SHP77 (cell line): ENCODE results near the gene MAOB.
"Not testable (repeated sequence)": the region's sequence is repeated elsewhere in the genome, so short reads cannot be mapped to it uniquely, and the experiment has no call there.

Experiments
- DNase-seq, 2 experiments: peaks; one replicate each; lab custom pipeline; 2025; lab: John Stamatoyannopoulos, UW

Gene MAOB

DNA sequence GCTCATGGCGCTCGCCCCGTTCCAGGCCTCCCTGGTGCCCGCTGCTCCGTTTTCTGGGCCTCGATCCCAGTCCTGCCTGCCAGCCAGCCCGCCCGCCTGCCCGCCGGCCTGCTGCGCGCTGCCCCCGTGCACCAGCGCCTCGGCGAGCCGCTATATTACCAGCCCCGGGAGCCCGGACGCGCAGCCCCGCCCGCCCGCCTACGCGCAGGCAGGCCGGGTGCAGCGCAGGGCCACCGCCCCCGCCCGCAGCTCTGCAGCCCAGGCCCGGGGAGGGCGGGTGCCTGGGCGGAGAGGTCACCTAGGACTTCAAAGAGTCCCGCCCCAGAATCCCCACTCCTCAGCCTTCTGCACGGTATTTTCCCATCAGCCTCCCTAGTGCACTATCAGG is at the start of gene MAOB:
Gene MAOB, minus strand, starts transcription at position 157 of the 388 bp plus-strand sequence. Its CDS starts 151 bp downstream, at position 6.
- no peak for DNase-seq

DNA sequence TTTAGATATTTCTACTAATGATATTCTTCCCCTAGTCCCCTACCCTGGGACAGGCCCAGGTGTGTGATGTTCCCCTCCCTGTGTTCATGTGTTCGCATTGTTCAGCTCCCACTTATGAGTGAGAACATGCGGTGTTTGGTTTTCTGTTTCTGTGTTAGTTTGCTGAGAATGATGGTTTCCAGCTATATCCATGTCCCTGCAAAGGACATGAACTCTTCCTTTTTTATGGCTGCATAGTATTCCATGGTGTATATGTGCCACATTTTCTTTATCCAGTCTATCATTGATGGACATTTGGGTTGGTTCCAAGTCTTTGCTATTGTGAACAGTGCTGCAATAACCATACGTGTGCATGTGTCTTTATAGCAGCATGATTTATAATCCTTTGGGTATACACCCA is 39.8 kb upstream of the MAOB start:
- DNase-seq: not testable (repeated sequence)

DNA sequence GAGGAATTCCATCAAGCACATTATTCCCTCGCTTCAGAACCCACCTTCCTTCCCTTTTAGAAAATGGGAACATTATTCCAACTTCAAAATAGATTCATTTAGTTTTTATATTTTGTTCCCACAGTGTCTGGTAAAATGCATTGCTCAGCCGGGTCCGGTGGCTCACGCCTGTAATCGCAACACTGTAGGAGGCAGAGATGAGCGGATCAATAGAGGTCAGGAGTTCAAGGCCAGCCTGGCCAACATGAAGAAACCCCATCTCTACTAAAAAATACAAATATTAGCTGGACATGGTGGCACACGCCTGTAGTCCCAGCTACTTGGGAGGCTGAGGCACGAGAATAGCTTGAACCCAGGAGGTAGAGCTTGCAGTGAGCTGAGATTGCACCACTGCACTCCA is 28.5 kb upstream of the MAOB start:
- not testable (repeated sequence) for DNase-seq

DNA sequence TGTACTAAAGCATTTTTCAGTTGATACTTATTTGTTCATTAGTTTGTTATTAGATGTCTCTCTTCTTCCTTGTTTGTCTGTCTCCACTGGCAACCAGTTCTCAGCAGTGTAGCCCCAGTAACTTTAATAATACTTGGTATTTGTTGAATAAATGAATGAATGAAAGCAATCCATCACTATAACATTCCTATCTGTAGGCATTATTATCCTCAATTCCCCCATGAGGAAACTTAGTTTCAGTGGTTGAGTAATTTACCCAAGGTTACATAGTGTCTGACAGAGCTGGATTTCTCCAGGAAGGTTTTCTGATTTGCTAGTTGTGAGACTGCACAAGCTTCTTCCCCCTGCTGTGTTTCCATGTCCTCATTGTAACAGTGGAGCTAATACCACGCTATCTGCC is 27.8 kb upstream of the MAOB start:
- DNase-seq: no peak

DNA sequence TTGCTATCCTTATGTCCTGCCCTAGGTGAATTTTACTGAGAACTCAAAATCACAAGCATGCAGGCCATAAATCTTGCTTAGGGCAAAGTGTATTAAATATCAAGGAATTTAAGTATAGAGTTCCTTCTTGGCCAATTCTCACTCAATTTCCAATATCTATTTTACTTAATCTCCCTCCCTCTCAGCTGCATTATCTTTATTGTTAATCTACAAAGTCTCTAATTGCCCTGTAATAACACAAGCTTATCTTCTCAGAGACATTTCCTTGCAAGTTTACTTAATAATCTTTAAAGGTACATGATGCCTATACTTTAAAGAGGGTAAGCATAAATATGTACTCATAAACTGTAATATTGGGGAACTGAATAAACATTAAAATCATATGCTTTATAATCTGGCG is 26.9 kb upstream of the MAOB start:
- no peak for DNase-seq

DNA sequence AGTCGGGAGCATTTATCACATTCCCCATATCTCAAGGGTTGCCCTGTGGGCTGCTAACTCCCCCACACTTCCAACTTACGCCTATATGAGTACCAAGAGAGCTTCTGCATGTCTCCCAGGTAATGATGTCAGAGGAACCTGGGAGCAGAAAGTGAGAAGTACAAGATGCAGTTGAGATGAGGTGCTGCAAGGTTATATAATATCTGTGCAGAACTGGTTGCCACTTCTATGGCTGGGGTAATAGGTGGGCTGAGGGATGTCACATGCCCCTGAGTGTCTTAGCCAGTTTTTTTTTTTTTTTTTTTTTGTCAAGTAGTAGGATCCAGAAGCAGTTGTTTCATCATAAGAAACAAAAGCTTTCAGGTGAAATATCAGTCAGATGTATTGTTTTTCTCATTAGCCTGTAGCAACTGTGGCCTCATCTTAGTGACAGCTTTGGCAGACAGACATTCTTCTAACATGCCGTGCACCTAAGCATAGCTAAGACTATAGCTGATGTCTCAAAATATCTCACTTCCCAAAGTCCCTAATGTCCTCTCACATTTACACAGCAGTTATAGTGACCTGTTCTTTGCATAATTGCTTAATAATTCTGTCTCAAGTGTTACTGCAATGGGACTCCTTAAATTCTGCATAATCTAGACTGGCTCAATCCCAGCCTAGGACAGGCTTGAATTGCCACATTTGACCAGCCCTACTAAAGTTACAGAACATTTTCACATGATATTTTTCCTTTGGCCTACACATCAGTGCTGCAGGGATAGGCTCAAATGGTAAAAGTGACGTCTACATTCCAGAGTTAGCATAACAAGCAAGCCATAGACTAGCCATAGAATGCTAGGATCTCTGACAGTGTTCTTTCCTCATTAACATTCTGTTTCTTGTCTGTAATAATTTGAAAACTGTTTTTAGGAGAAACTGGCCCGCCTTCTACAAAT is 17.9 kb upstream of the MAOB start:
- no peak for DNase-seq

DNA sequence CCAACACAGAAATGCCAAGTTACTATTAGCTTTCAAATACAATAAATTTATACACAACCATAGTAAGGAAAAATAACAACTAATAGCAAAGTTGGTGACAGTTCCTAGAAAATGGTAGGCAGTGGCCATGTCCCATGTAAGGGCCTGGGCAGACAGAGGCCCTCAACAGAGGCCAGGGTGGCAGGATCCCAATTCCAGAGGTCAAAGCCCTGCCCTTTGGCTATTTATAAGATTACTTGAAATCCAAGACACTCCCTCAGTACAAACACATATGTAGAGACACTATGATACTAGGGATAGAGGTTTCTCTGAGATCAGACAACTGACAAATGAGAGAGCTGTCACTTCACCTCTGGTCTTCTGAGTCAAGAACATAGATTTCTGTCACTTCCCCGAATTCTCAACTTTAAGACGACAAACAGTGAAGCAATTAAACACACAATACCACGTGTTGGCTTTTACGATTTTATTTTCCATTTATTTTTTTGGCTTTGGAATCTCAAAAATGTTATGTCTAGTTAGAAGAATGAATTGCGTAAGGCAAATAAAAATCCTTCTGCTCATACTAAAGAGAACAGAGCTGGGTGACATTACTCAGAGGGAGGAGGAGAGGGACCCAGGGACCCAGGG is 16.3 kb upstream of the MAOB start:
- DNase-seq: no peak

DNA sequence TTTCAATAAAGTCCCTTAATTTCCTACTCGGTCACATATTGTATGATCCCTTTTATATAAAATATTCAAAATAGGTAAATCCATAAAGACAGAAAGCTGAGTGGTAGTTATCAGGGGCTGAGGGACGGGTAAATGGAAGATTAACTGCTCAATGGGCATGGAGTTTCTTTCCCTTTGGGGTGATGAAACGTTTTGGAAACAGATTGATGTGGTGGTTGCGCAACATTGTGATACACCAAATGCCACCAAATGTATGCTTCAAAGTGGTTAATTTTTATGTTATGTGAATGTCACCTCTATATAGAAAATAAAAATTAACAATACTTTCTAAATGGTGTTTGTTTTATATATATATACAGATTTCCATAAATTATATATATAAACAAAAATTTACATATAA is 15.0 kb upstream of the MAOB start:
- DNase-seq: no peak

DNA sequence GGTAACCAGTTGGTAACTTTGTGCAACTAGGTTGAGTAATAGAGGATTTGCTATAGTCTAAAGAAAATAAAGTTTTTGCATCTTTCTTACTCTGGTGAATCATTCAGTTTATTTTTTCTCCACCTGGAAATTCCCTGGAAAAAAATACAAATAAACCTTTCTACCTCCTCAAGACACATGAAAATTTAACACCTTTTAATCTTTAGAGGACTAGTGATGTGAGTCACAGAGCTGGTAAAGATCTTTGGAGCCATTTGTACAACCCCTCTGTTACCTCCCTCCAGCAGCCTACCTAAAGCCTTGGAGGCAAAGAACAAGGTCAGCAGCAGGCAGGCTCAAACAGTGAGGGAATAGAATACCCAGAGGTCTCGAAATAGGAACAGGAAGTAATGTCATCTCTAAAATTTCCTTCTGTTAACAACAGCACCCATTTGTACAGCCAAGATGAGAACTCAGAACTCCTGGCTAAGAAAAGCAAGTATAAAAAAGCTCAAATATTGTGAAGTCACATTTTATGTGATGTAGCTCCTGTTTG is 10.2 kb upstream of the MAOB start:
- no peak for DNase-seq

DNA sequence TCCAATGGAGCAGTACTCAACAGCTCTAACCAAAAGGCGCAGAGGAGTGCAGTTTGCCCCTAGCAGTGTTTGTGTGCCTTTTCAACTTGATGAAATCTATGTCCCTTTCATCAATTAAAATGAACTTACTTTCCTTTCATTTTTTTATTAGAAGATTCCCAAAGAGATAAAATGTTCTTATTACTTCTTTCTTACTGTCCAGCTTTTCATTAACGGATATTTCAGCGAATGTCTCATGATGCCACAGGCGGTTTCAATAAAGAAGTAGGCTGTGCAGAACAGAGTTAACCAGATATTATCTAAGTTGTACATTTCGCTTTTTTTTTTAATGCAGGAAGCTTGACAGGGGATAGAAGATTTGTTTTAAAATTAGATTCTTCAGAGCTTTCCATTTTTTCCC is 3.4 kb upstream of the MAOB start:
- DNase-seq: no peak

DNA sequence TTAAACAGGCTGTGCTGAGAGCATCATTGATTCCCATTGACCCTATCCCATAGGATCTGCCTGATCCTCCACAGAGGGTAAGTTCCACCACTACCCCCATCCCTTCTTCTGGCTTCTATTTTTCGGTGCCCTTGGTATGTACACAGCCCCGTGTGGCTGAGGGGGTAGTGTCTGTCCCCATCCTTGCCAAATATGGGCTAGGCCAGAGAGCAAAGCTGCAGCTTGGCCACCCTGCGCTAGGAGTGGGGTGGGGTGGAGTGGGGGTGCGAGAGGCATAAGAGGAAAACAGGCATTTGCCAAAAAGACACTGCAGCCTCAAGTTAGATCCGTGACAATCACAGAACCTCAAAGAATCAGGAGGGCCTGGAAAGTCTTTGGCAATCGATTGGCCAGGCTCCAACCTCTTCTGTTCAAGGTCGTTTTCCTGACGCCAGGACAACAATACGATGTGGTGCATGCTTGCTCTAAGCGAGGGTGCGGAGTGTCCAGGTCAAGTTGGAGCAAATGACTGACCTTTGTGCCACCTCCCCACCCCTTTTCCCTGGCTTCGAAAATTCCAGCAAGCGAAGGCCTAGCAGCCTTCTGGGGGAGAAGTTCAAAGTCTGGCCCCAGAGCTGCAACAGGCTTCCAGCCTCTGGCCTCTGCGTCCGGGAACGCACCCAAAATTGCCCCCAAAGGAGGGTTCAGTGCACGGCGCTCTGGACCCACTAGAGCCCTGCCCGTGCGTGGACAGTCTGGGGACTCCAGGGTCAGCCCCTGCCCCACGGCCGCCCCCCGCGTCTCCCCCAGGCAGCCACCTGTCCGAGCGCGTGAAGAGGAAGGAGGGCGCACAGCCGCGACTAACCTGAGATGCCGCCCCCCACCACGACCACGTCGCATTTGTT is 598 bp downstream of the MAOB start:
- DNase-seq: no peak

DNA sequence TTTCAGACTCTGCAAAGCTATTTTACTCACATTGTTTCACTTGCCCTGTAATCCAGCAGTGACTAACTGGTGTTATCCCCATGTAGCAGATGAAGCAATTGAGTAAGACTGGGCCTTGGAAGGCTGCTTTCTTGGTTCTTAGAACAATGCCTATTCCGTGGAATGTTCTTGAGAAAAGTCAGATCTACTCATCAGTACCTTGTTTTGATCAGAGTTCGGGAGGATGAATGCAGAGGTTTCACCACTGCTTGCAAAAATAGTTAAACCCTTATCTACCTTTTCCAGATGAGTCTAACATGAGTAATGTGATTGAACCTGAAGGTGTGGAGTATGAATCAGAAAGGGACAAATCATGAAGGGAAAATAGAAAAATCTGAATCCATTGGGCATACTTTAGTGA is 1.8 kb downstream of the MAOB start:
- no peak for DNase-seq

DNA sequence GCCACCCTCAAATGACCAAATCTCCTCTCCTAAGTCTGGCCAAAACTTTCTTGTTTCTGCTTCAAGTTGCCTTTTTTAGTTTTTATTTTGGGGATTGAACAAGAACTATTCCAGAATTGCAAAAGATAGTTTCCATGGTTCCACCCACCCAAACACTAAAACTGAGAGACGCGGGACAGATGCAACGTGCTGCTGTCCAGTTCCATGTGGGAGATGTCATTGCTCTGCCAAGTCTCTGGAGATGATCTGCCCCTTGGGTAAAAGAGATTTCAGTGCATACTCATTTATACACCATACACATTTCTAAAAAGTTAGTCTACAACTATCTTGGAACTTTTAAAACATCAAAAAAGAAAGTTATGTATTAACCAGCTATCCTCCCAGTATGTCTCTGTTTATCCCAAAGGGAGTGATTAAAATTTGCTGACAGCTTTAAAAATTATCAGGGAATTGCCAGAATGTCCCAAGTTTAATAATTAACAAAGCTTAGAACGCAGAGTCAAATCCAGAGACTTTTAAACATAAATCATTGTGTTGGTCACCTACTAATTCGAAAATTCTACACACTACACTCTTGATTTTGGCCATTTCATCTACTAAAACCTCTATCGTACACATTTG is 3.2 kb downstream of the MAOB start:
- DNase-seq: no peak

DNA sequence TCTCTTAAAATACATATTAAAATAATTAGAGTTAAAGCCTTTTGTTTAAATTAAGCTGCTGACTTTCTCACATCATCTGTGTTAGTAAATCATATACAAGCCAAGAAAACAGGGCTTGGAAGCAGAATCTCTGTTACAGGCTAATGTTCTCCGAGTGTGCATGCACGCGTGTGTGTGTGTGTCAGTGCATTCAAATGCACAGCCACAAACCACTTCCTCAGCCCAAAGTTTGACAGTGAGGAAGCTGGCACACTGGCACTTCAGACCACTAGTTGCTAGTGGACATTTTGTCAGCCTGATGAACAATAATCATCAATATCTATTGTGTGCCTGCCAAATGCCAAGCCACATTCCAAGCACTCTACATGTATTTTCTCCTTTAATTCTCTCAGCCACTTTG is 5.6 kb downstream of the MAOB start:
- no peak for DNase-seq

DNA sequence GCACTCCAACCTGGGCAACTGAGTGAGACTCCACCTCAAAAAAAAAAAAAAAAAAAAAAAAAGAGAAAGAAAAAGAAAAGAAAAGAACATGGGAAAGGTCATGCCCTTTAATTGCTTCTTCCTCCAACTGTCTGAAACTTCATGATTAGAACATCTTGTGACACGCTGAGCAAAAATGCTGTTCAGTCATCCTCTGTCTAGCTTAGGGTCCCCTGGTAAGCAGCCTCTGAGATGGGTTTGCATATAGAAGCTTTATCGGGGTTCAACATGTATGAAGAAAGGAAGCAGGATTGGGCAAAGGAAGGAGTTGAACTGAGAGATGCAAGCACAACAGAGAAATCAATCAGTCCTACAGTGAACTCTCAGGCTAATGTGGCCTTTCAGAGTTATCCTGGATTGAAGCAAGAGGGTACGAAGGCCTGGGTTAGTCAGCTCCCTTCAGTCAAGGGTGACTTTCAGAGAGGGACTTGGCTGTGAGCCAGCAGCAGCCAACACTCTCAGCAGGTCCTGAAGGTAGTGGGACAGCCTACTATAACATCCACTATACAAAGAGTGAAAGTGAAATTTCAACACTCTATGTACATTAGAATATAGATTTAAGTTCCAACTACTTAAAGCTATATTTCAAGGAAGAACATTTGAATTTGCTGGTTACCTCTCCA is 11.4 kb downstream of the MAOB start:
- no peak for DNase-seq

DNA sequence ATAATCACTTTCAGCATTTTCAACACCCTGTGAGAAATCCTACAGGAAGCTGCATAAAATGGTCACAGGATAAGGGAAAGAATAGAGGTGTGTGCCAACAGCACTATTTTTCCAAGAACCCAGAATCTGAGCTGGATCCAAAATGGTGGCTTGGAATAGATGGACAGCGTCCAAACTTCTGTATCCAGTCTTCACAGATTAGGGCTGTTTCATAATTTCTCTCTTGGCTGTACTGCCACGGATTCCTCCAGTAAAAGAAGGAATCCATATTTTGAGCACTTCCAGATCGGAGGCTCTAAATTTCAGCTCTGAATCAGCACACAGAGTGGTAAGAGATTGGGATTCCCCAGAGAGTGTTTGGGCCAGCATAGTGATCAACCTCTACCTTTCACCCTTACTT is 12.2 kb downstream of the MAOB start:
- DNase-seq: no peak

DNA sequence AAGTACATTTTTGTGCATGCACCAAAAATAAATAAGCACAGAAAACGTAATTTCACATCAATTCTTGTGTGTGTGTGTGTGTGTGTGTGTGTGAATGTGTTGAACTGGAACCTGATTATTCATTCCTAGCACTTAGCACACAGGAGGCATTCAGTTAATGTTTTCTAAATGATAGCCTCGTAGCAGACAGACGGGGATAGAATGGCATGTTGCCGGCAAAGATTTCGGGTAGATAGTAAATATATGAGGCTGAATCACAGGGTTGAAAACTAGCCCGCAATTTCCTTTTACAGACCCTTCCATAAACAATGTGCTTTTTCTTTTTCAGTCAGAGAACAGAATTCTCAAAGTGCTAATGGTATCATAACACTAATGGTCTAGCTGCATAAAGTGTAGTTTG is 13.5 kb downstream of the MAOB start:
- DNase-seq: no peak

DNA sequence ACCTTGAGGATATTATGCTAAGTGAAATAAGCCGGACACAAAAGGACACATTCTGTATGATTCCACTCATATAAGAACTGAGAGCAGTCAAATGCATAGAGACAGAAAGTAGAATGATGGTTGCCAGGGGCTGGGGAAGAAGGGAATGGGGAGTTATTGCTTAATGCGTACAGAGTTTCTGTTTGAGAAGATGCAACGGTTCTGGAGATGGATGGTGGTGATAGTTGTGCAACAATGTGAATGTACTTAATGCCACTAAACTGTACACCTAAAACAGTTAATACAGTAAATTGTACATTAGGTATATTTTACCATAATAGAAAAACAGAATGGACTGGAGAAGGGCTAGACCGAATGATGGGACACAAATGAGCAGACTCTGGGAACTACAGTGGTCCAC is 15.8 kb downstream of the MAOB start:
- DNase-seq: no peak

DNA sequence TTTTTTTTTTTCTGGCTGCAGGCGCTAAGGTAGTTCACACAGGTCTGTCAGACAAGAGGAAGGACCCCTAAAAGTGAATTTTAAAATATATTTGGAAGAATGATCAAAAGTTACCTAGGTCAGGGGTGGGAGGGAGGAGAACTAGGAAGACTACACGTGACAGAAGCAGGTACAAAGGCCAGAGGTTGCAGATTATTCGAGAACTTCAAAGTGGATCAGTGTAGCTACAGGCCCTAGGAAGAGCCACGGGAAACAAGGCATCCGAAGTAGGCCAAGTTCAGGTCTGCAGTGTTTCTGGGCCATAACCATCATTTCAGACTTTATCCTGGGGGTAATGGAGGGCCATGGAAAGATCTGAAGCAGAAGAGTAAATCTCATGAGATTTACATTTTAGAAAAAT is 16.5 kb downstream of the MAOB start:
- DNase-seq: no peak

DNA sequence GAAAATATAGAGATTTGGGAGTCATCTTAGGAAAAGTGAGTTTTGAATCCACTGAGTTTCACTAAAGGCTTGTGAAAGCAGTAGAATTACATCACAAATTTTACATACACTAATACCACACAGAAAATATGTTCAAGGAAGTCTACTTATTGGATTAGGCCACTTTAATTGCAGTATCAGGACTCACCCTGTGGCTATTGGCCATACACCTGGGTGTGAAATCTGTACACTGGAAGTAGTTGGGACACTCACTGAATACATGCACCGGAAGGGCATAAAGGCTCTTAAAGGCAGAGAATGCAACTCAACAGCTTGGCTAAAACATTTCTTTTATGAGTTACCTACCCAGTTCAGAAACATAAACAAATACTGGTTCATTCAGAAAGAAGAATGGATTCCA is 19.8 kb downstream of the MAOB start:
- DNase-seq: no peak

DNA sequence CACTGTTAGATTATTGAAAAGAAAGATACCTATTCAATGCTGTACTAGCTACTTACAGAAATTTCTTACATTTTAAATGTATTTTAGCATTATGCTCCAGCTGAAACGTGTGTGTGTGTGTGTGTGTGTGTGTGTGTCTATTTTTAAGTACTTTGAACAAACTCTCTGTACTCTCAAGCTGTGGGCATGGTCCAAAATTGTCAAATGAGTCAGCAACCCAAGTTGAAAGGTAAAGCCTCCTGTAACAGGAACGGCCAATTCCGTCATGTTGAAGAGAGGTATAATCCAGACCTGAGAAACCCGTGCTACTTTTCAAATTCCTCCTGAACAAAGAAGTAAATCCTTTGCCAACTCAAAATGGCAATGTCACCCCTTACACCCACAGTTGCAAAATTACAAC is 20.5 kb downstream of the MAOB start:
- DNase-seq: no peak
